Vagina (tissue), 2 donors: ENCODE data around the gene CCP110. TPM values are rescaled to one million over a fixed set of nuclear protein-coding genes. Genes with fewer than 3 reads are reported as not detected.

Experiments
- DNase-seq, 2 donors: peaks; one replicate each; pipeline ENCODE4 v3.0.0-alpha.2; 2017; ENCODE audit errors: extremely low spot score in 2 of 2
- H3K27ac ChIP-seq: fragments of 200-600 bp; sonication (generic); one replicate; pipeline ENCODE4 v1.5.1; 2019
- H3K27me3 ChIP-seq: fragments of 200-600 bp; sonication (generic); one replicate; pipeline ENCODE4 v1.5.1; 2019
- H3K36me3 ChIP-seq, 2 donors: fragments of 200-600 bp; sonication (generic); one replicate each; pipeline ENCODE4 v1.5.1; 2017 to 2019
- H3K4me1 ChIP-seq: fragments of 200-600 bp; sonication (generic); one replicate; pipeline ENCODE4 v1.5.1; 2019
- H3K4me3 ChIP-seq, 2 donors: fragments of 200-600 bp; sonication (generic); 1 replicate in 1 of 2; 2 replicates in 1 of 2; pipeline ENCODE4 v1.5.1; 2016 to 2019
- H3K9me3 ChIP-seq: fragments of 200-600 bp; sonication (generic); one replicate; pipeline ENCODE4 v1.5.1; 2019
- CTCF ChIP-seq, 3 experiments: fragments of 450-650 bp in 2 of 3; fragments of 200-600 bp in 1 of 3; sonication (generic) in 1 of 3; IDR thresholded peaks; one replicate each; pipeline ENCODE4 v1.5.1; 2017 to 2019; ENCODE audit warnings: antibody characterized with exemption in 3 of 3, mild to moderate bottlenecking in 2 of 3, moderate library complexity in 2 of 3
- POLR2A ChIP-seq, 2 donors: fragments of 450-650 bp; IDR thresholded peaks; one replicate each; pipeline ENCODE4 v1.6.1; 2017; ENCODE audit warnings: antibody characterized with exemption in 2 of 2, mild to moderate bottlenecking in 2 of 2, moderate library complexity in 2 of 2
- POLR2AphosphoS5 ChIP-seq, 2 donors: sonication (generic); formaldehyde crosslinking; IDR thresholded peaks; one replicate each; pipeline ENCODE4 v1.9.0; 2017; ENCODE audit warnings: antibody characterized with exemption in 2 of 2, mild to moderate bottlenecking in 2 of 2, low read depth in 1 of 2; ENCODE audit not compliant: insufficient read depth in 1 of 2
- intact Hi-C: fragments of 100-400 bp; cut with DNase I; formaldehyde crosslinking; loops from one replicate; pipeline ENCODE4 v1.15.1; 2023
- total RNA-seq: library from RNA; depleted of rRNA; stranded (reverse); fragments of >200 nt; gene quantifications from one replicate; pipeline ENCODE4 v1.2.3, GENCODE V29; 2016

CCP110 gene
- 17.7 TPM for total RNA-seq

GRCh38 chr16:19523559-19524355 lies at the start of gene CCP110:
TSS of gene CCP110 (plus strand) at chr16:19523942. CDS start at chr16:19527882, 3,940 bp downstream.
- intact Hi-C loops, result no loop called here
- TF ChIP-seq POLR2AphosphoS5 (IDR thresholded peaks at IDR 0.05; ENCODE audit: insufficient read depth in 1 of 2, low read depth in 1 of 2), result peak; percentile 83 to 96
- TF ChIP-seq CTCF (IDR thresholded peaks at IDR 0.05), result peak in 1 of 3 experiments; percentile 18
- peak in 1 of 2 donors; percentile 35 for TF ChIP-seq POLR2A (IDR thresholded peaks at IDR 0.05)
- no peaks in the 10 kb centered on the region for H3K9me3 ChIP-seq
- H3K4me1 ChIP-seq, result peaks cover 46% of the 10 kb centered on the region
- DNase-seq, result peak in 1 of 2 donors; percentile 95
- H3K27ac ChIP-seq, result peak within 1 kb of the TSS; percentile 60
- H3K4me3 ChIP-seq, result peak within 1 kb of the TSS; percentile 64 to 95
- H3K36me3 ChIP-seq, result peaks cover 0 to 10% of the 10 kb centered on the region in 2 donors
- no peaks in the 10 kb centered on the region for H3K27me3 ChIP-seq

GRCh38 chr16:19474617-19475016 lies 49.1 kb upstream of the CCP110 start:
- Histone ChIP-seq H3K9me3 (no peaks in the 10 kb centered on the region), H3K27me3 (no peaks in the 10 kb centered on the region), H3K4me1 (no peaks in the 10 kb centered on the region), H3K36me3 (no peaks in the 10 kb centered on the region), H3K4me3 (no peak overlapping the region), H3K27ac (no peak overlapping the region)
- DNase-seq, result no peak
- TF ChIP-seq CTCF (IDR thresholded peaks at IDR 0.05), result no peak
- no peak for TF ChIP-seq POLR2AphosphoS5 (IDR thresholded peaks at IDR 0.05; ENCODE audit: insufficient read depth in 1 of 2, low read depth in 1 of 2)
- no peak for TF ChIP-seq POLR2A (IDR thresholded peaks at IDR 0.05)
- intact Hi-C loops, result no loop called here

- DNase-seq, result no peak
- H3K9me3 ChIP-seq, result no peaks in the 10 kb centered on the region
- intact Hi-C loops, result no loop called here
- H3K27me3 ChIP-seq, result no peaks in the 10 kb centered on the region
- no peak overlapping the region for H3K4me3 ChIP-seq
- TF ChIP-seq CTCF (IDR thresholded peaks at IDR 0.05) (no peak), POLR2A (IDR thresholded peaks at IDR 0.05) (no peak), POLR2AphosphoS5 (IDR thresholded peaks at IDR 0.05; ENCODE audit: insufficient read depth in 1 of 2, low read depth in 1 of 2) (no peak)
- no peak overlapping the region for H3K27ac ChIP-seq
- H3K4me1 ChIP-seq, result no peaks in the 10 kb centered on the region
- H3K36me3 ChIP-seq, result no peaks in the 10 kb centered on the region
Observed at GRCh38 chr16:19478505-19478904, 45.2 kb upstream of the CCP110 start.

GRCh38 chr16:19479302-19479721 lies 44.4 kb upstream of the CCP110 start:
- no peaks in the 10 kb centered on the region for H3K4me1 ChIP-seq
- H3K9me3 ChIP-seq, result no peaks in the 10 kb centered on the region
- intact Hi-C loops, result no loop called here
- H3K4me3 ChIP-seq, result no peak overlapping the region
- TF ChIP-seq POLR2AphosphoS5 (IDR thresholded peaks at IDR 0.05; ENCODE audit: insufficient read depth in 1 of 2, low read depth in 1 of 2), result no peak
- no peak for TF ChIP-seq POLR2A (IDR thresholded peaks at IDR 0.05)
- TF ChIP-seq CTCF (IDR thresholded peaks at IDR 0.05), result no peak
- DNase-seq, result no peak
- no peaks in the 10 kb centered on the region for H3K36me3 ChIP-seq
- no peak overlapping the region for H3K27ac ChIP-seq
- no peaks in the 10 kb centered on the region for H3K27me3 ChIP-seq

- TF ChIP-seq POLR2A (IDR thresholded peaks at IDR 0.05), result no peak
- no peak overlapping the region for H3K4me3 ChIP-seq
Observed at GRCh38 chr16:19481296-19481695, 42.4 kb upstream of the CCP110 start.

More at GRCh38 chr16:19481296-19481695, 42.4 kb upstream of the CCP110 start:
- no peak for DNase-seq
- Histone ChIP-seq H3K27me3 (no peaks in the 10 kb centered on the region), H3K4me1 (no peaks in the 10 kb centered on the region), H3K27ac (no peak overlapping the region), H3K36me3 (no peaks in the 10 kb centered on the region), H3K9me3 (no peaks in the 10 kb centered on the region)
- intact Hi-C loops, result no loop called here
